A673 (cell line): ENCODE results near the gene ACADVL. TPM values are rescaled to one million over a fixed set of nuclear protein-coding genes. Genes with fewer than 3 reads are reported as not detected.

Experiments used
- BruUV-seq: library from RNA; stranded (reverse); fragments of 400-500 nt; replicated peaks from 2 replicates; lab custom pipeline; 2021; lab: Mats Ljungman, UMichigan
- CTCF ChIA-PET: fragments of 300-600 bp; sonication (Branson Sonifier 250); formaldehyde crosslinking; loops from one replicate; lab custom pipeline; 2022; ENCODE audit warnings: antibody characterized with exemption; lab: Charles Lee
- POLR2A ChIA-PET: fragments of 300-600 bp; sonication (Branson Sonifier 250); formaldehyde crosslinking; loops from one replicate; lab custom pipeline; 2022; ENCODE audit warnings: antibody characterized with exemption; ENCODE audit not compliant: low non-redundant PET; lab: Charles Lee
- DNase-seq: peaks from one replicate; pipeline ENCODE4 v3.0.0-alpha.2; 2015; ENCODE audit warnings: low spot score
- H3K27ac ChIP-seq: fragments of 200-600 bp; sonication (generic); 2 replicates; pipeline ENCODE4 v1.5.1; 2016; ENCODE audit warnings: mixed run types, low read depth, mild to moderate bottlenecking, mixed read lengths, antibody characterized with exemption, low read length; ENCODE audit not compliant: poor library complexity, severe bottlenecking
- H3K27me3 ChIP-seq: fragments of 200-600 bp; sonication (generic); replicated peaks from 2 replicates; pipeline ENCODE4 v1.6.1; 2017; ENCODE audit warnings: mixed run types, low read depth, mild to moderate bottlenecking, mixed read lengths, antibody characterized with exemption, low read length; ENCODE audit not compliant: insufficient read depth, poor library complexity
- H3K36me3 ChIP-seq: fragments of 200-600 bp; sonication (generic); 2 replicates; pipeline ENCODE4 v1.6.1; 2016; ENCODE audit warnings: mixed run types, mild to moderate bottlenecking, mixed read lengths, antibody characterized with exemption, low read length; ENCODE audit not compliant: insufficient read depth, poor library complexity, severe bottlenecking
- H3K4me1 ChIP-seq: fragments of 200-600 bp; sonication (generic); 2 replicates; pipeline ENCODE4 v1.6.1; 2017; ENCODE audit warnings: mixed run types, mild to moderate bottlenecking, mixed read lengths, antibody characterized with exemption, low read length; ENCODE audit not compliant: insufficient read depth, poor library complexity, severe bottlenecking
- H3K4me3 ChIP-seq: fragments of 200-600 bp; sonication (generic); 2 replicates; pipeline ENCODE4 v1.5.1; 2016; ENCODE audit warnings: low read depth, mixed run types, mild to moderate bottlenecking, mixed read lengths, low read length; ENCODE audit not compliant: poor library complexity, severe bottlenecking
- H3K9me3 ChIP-seq: fragments of 200-600 bp; sonication (generic); 2 replicates; pipeline ENCODE4 v1.6.1; 2016; ENCODE audit warnings: mixed run types, low read depth, mild to moderate bottlenecking, mixed read lengths, antibody characterized with exemption, low read length; ENCODE audit not compliant: poor library complexity, severe bottlenecking
- EZH2 ChIP-seq: fragments of 200-600 bp; sonication (generic); IDR thresholded peaks from 2 replicates; pipeline ENCODE4 v1.6.1; 2017; ENCODE audit warnings: borderline replicate concordance, low read depth, mild to moderate bottlenecking, mixed read lengths, antibody characterized with exemption, low read length; ENCODE audit not compliant: poor library complexity, severe bottlenecking
- intact Hi-C: fragments of 100-400 bp; cut with micrococcal nuclease; formaldehyde crosslinking; loops from one replicate; pipeline ENCODE4 v1.10.0; 2022; ENCODE audit not compliant: unreplicated experiment
- total RNA-seq: library from RNA; stranded (reverse); gene quantifications from 2 replicates; pipeline ENCODE4 v1.2.3, GENCODE V29; 2021
- TF ChIP-seq, protein P1 (sequence below): fragments of 300-800, 200-600 bp; sonication (generic); conservative IDR thresholded peaks from 2 replicates; pipeline ENCODE4 v1.5.1; 2017; ENCODE audit warnings: low read depth, mild to moderate bottlenecking, antibody characterized with exemption, low read length, moderate library complexity, mixed read lengths

ACADVL gene
- total RNA-seq, 1 experiment from 2014 or later: 425 TPM

DNA sequence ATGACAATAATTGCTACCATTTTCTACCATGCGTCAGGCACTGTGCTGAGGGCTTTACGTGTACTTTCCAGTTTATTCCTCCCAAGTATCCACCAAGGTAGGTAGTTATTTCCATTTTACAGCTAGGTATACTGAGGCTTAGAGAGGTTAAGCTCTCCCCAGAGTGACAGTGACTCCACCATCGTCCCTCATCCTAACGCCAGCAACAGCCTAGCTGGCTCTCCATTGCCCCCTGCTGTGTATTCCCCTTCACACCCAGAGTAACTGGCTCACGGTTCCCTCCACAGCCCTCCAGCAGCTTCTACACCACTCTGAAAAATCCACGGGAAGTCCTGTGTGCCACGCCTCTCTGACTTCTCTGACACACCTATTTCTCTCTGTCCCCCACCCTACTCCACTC is 33.5 kb upstream of the ACADVL start:
- DNase-seq: peak; percentile 40
- H3K4me1 ChIP-seq: no peaks in the 10 kb centered on the region
- no peaks in the 10 kb centered on the region for H3K27me3 ChIP-seq
- H3K9me3 ChIP-seq: no peaks in the 10 kb centered on the region
- ChIA-PET CTCF (no interaction called here), POLR2A (no interaction called here)
- peaks cover 12% of the 10 kb centered on the region for H3K36me3 ChIP-seq
- TF ChIP-seq EZH2: no peak
- TF ChIP-seq, protein P1, sequence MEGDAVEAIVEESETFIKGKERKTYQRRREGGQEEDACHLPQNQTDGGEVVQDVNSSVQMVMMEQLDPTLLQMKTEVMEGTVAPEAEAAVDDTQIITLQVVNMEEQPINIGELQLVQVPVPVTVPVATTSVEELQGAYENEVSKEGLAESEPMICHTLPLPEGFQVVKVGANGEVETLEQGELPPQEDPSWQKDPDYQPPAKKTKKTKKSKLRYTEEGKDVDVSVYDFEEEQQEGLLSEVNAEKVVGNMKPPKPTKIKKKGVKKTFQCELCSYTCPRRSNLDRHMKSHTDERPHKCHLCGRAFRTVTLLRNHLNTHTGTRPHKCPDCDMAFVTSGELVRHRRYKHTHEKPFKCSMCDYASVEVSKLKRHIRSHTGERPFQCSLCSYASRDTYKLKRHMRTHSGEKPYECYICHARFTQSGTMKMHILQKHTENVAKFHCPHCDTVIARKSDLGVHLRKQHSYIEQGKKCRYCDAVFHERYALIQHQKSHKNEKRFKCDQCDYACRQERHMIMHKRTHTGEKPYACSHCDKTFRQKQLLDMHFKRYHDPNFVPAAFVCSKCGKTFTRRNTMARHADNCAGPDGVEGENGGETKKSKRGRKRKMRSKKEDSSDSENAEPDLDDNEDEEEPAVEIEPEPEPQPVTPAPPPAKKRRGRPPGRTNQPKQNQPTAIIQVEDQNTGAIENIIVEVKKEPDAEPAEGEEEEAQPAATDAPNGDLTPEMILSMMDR: no peak
- no peak overlapping the region for H3K27ac ChIP-seq
- H3K4me3 ChIP-seq: no peak overlapping the region
- intact Hi-C loops: no loop called here
- no TSS peak for BruUV-seq

DNA sequence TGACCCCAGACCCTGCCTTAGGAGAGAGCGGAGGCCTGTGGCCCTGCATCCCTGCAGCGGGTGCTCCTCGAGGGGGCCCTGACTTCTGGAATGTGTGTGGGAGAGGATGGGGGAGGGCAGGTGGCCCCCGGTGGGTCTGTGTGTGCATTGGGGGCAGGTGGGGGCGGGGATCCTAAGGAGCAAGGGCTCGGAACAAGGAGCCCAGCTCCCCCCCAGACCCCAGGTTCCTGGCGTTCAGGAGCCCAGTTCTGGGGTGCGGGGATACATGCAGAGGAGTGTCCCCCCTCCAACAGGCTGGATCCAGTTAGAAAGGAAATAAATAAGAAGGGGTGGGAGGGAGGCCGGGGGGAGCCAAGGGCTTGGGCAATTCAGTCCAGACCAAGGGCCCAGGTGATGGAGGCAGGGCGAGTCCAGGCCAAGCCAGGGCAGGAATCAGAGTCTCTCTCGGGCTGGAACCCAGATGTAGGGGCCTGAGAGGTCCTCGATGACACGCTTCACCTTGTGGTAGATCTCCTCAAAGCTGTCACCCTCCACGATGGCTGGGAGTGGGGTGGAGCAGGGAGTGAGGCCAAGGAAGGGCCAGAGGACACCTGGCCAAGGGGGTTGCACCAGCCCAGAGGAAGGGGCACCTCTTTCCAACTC is 29.3 kb upstream of the ACADVL start:
- Histone ChIP-seq H3K4me3 (no peak overlapping the region), H3K4me1 (no peaks in the 10 kb centered on the region), H3K36me3 (peaks cover 40% of the 10 kb centered on the region), H3K27me3 (no peaks in the 10 kb centered on the region), H3K9me3 (no peaks in the 10 kb centered on the region), H3K27ac (no peak overlapping the region)
- ChIA-PET CTCF (no interaction called here), POLR2A (no interaction called here)
- TSS peak; percentile 7 for BruUV-seq
- TF ChIP-seq EZH2: no peak
- TF ChIP-seq, protein P1: no peak
- intact Hi-C loops: no loop called here
- DNase-seq: no peak

DNA sequence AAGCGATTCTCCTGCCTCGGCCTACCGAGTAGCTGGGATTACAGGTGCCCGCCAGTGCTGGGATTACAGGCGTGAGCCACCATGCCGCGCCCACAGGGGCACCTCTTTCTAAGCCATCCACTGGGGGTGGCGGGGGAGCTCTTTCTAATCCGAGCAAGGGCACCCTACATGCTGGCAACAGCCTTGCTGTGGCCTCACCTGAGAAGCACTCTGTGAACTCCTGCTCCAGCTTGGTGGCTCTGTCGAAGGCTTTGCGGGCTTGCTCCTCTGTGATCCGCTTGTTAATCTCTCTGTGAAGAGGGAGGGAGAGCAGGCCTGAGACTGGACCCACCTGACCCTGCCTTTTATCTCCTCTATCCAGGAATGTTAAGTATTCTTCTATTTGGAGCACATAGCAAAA is 28.7 kb upstream of the ACADVL start:
- intact Hi-C loops: no loop called here
- no peak overlapping the region for H3K27ac ChIP-seq
- CTCF ChIA-PET: no interaction called here
- no peak overlapping the region for H3K4me3 ChIP-seq
- no peaks in the 10 kb centered on the region for H3K27me3 ChIP-seq
- H3K36me3 ChIP-seq: peaks cover 47% of the 10 kb centered on the region
- no peak for DNase-seq
- POLR2A ChIA-PET: no interaction called here
- no peaks in the 10 kb centered on the region for H3K9me3 ChIP-seq
- no TSS peak for BruUV-seq
- no peaks in the 10 kb centered on the region for H3K4me1 ChIP-seq
- TF ChIP-seq, protein P1: no peak
- no peak for TF ChIP-seq EZH2
